SK-N-SH (cell line): ENCODE measurements around the gene SH3D19. TPM values are rescaled to one million over a fixed set of nuclear protein-coding genes. Genes with fewer than 3 reads are reported as not detected.
"Not testable (repeated sequence)": the region's sequence is repeated elsewhere in the genome, so short reads cannot be mapped to it uniquely, and the experiment has no call there.

Experiments
- CTCF ChIA-PET: fragments of 300-600, 350-600 bp; formaldehyde crosslinking; extraction: SDS; loops from one replicate; lab custom pipeline; 2021; lab: Yijun Ruan, JAX
- POLR2A ChIA-PET: fragments of 350-600 bp; sonication (Branson Sonifier 250); formaldehyde crosslinking; extraction: SDS; loops from one replicate; lab custom pipeline; 2020; ENCODE audit warnings: antibody characterized with exemption, inconsistent platforms; lab: Yijun Ruan, JAX
- DNase-seq: peaks from one replicate; pipeline ENCODE4 v3.0.0; 2012
- H2AFZ ChIP-seq: fragments of 200-600 bp; sonication (generic); 2 replicates; pipeline ENCODE4 v1.8.1; 2016; ENCODE audit warnings: antibody characterized with exemption, mild to moderate bottlenecking, low read depth
- H3F3A ChIP-seq: fragments of 200-600 bp; sonication (generic); replicated peaks from 2 replicates; pipeline ENCODE3; 2016; ENCODE audit warnings: antibody characterized with exemption, mild to moderate bottlenecking; ENCODE audit not compliant: insufficient read depth
- H3K27ac ChIP-seq, 2 experiments: fragments of 200-500 bp in 1 of 2; fragments of 200-600 bp in 1 of 2; sonication (Bioruptor generic) in 1 of 2; sonication (generic), shearing (Covaris generic) in 1 of 2; 2 replicates each; pipeline versions ENCODE4 v1.5.1 to v1.6.1; 2014 to 2016; ENCODE audit warnings: low read depth in 2 of 2, inconsistent platforms in 1 of 2, low read length in 1 of 2, mild to moderate bottlenecking in 1 of 2, mixed read lengths in 1 of 2
- H3K27me3 ChIP-seq: fragments of 200-600 bp; sonication (generic), shearing (Covaris generic); 2 replicates; pipeline ENCODE4 v1.6.1; 2016; ENCODE audit warnings: mixed run types; ENCODE audit not compliant: insufficient read depth
- H3K36me3 ChIP-seq, 2 experiments: fragments of 200-500 bp in 1 of 2; fragments of 200-600 bp in 1 of 2; sonication (Bioruptor generic) in 1 of 2; sonication (generic) in 1 of 2; replicated peaks in 1 of 2; 2 replicates each; pipeline versions ENCODE3 to v1.5.1; 2014 to 2016; ENCODE audit warnings: low read length in 1 of 2, mild to moderate bottlenecking in 1 of 2; ENCODE audit not compliant: insufficient read depth in 2 of 2, control insufficient read depth in 1 of 2
- H3K4me1 ChIP-seq, 2 experiments: fragments of 200-500 bp in 1 of 2; fragments of 200-600 bp in 1 of 2; sonication (Bioruptor generic) in 1 of 2; sonication (generic), shearing (Covaris generic) in 1 of 2; 2 replicates each; pipeline versions ENCODE4 v1.5.1 to v1.6.1; 2014 to 2016; ENCODE audit warnings: low read depth in 1 of 2, low read length in 1 of 2, mixed run types in 1 of 2; ENCODE audit not compliant: insufficient read depth in 2 of 2, control insufficient read depth in 1 of 2
- H3K4me2 ChIP-seq: fragments of 200-600 bp; sonication (generic), shearing (Covaris generic); 2 replicates; pipeline ENCODE4 v1.6.1; 2017; ENCODE audit warnings: mixed run types
- H3K4me3 ChIP-seq, 2 experiments: fragments of 200-500 bp in 1 of 2; fragments of 200-600 bp in 1 of 2; sonication (Bioruptor generic) in 1 of 2; sonication (generic), shearing (Covaris generic) in 1 of 2; 2 replicates each; pipeline versions ENCODE4 v1.5.1 to v1.8.1; 2014 to 2016; ENCODE audit warnings: low read depth in 2 of 2, inconsistent platforms in 1 of 2, low read length in 1 of 2, mild to moderate bottlenecking in 1 of 2, mixed read lengths in 1 of 2, moderate library complexity in 1 of 2
- H3K79me2 ChIP-seq: fragments of 200-600 bp; sonication (generic); 2 replicates; pipeline ENCODE4 v1.8.1; 2017; ENCODE audit warnings: mild to moderate bottlenecking; ENCODE audit not compliant: insufficient read depth
- H3K9ac ChIP-seq: fragments of 200-600 bp; sonication (generic); 2 replicates; pipeline ENCODE4 v1.6.1; 2017; ENCODE audit warnings: mixed run types
- H3K9me2 ChIP-seq: fragments of 200-600 bp; sonication (generic); 2 replicates; pipeline ENCODE4 v1.6.1; 2017; ENCODE audit warnings: mixed run types
- H3K9me3 ChIP-seq: fragments of 200-600 bp; sonication (generic); 2 replicates; pipeline ENCODE4 v1.6.1; 2017; ENCODE audit warnings: mixed run types, mild to moderate bottlenecking, moderate library complexity
- H4K20me1 ChIP-seq: fragments of 200-600 bp; sonication (generic); 2 replicates; pipeline ENCODE4 v1.6.1; 2017; ENCODE audit warnings: mild to moderate bottlenecking, mixed run types; ENCODE audit not compliant: insufficient read depth
- MXI1 ChIP-seq: IDR thresholded peaks from 2 replicates; pipeline ENCODE4 v1.6.1; 2012; ENCODE audit warnings: mild to moderate bottlenecking, low read depth, low read length, improper control_type of control experiment
- NRF1 ChIP-seq: IDR thresholded peaks from 2 replicates; pipeline ENCODE4 v1.6.1; 2012; ENCODE audit warnings: low read depth, mild to moderate bottlenecking, low read length
- RFX5 ChIP-seq: IDR thresholded peaks from 2 replicates; pipeline ENCODE4 v1.6.1; 2012; ENCODE audit warnings: mild to moderate bottlenecking, improper control_type of control experiment, low read length
- SMC3 ChIP-seq: IDR thresholded peaks from 2 replicates; pipeline ENCODE4 v1.6.1; 2012; ENCODE audit warnings: low read depth, low read length, improper control_type of control experiment
- USF1 ChIP-seq: IDR thresholded peaks from 2 replicates; pipeline ENCODE4 v1.4.0; 2012; ENCODE audit warnings: low read depth, borderline replicate concordance
- USF2 ChIP-seq: fragments of 150-350 bp; IDR thresholded peaks from 2 replicates; pipeline ENCODE4 v1.6.1; 2017; ENCODE audit warnings: antibody characterized with exemption, low read length, low read depth, borderline replicate concordance
- WGBS: methylation state at CpG from one replicate; pipeline ENCODE4 v1.1.6; 2017; ENCODE audit warnings: low lambda C conversion rate; 5-methylcytosine and 5-hydroxymethylcytosine counted together
- polyA plus RNA-seq, 3 experiments: library from polyadenylated mRNA; depleted of rRNA; stranded (reverse); fragments of >200 nt; gene quantifications; 2 replicates each; pipeline ENCODE4 v1.2.3, GENCODE V29; 2012

Gene SH3D19
- polyA plus RNA-seq, 1 of the 3 experiments (the other 2 are of a cell fraction) = 7.1 TPM

- no peaks in the 10 kb centered on the region for H3K79me2 ChIP-seq
- no peak overlapping the region for H3K4me3 ChIP-seq
- CTCF ChIA-PET = no interaction called here
- POLR2A ChIA-PET = no interaction called here
- no peaks in the 10 kb centered on the region for H4K20me1 ChIP-seq
- no peaks in the 10 kb centered on the region for H3K9me2 ChIP-seq
- no peak overlapping the region for H2AFZ ChIP-seq
- DNase-seq = no peak
- H3F3A ChIP-seq = no peaks in the 10 kb centered on the region
- H3K9ac ChIP-seq = no peak overlapping the region
- peaks cover 35 to 42% of the 10 kb centered on the region in 2 experiments for H3K36me3 ChIP-seq
- no peaks in the 10 kb centered on the region for H3K9me3 ChIP-seq
- H3K4me2 ChIP-seq = no peak overlapping the region
- WGBS = 100% methylated on average over 1 of the region's 1 CpG
- no peaks in the 10 kb centered on the region for H3K27me3 ChIP-seq
- TF ChIP-seq SMC3 = no peak
- TF ChIP-seq USF2 = no peak
- TF ChIP-seq MXI1 = no peak
- TF ChIP-seq NRF1 = no peak
- no peak overlapping the region for H3K27ac ChIP-seq
- H3K4me1 ChIP-seq = no peaks in the 10 kb centered on the region
Observed at GRCh38 chr4:151142758-151143157, 182.6 kb downstream of the SH3D19 start.

- H3K4me1 ChIP-seq = no peaks in the 10 kb centered on the region
- TF ChIP-seq SMC3 (no peak), RFX5 (no peak), USF1 (no peak), NRF1 (no peak)
- TF ChIP-seq, all 33 proteins: peak for 0
- WGBS = 93% methylated on average over 1 of the region's 1 CpG
- ChIA-PET CTCF (interaction anchor here (0.6 to 3.5 kb wide), 3 partner anchors 18 to 684 kb away, joined by 3 to 13 read pairs (median 4); no protein-coding TSS in a partner anchor), POLR2A (no interaction called here)
- peaks cover 49% of the 10 kb centered on the region in 2 experiments for H3K36me3 ChIP-seq
- DNase-seq = no peak
- H3K27ac ChIP-seq = no peak overlapping the region
- H2AFZ ChIP-seq = no peak overlapping the region
- H3K9me3 ChIP-seq = no peaks in the 10 kb centered on the region
- H4K20me1 ChIP-seq = no peaks in the 10 kb centered on the region
- no peaks in the 10 kb centered on the region for H3K9me2 ChIP-seq
- no peak overlapping the region for H3K4me2 ChIP-seq
- peaks cover 3% of the 10 kb centered on the region for H3F3A ChIP-seq
- H3K27me3 ChIP-seq = no peaks in the 10 kb centered on the region
- H3K9ac ChIP-seq = no peak overlapping the region
- H3K4me3 ChIP-seq = no peak overlapping the region
- H3K79me2 ChIP-seq = no peaks in the 10 kb centered on the region
Observed at GRCh38 chr4:151139814-151140213, 185.6 kb downstream of the SH3D19 start.

- DNase-seq, H3F3A ChIP-seq, H3K79me2 ChIP-seq, CTCF ChIA-PET, H3K27me3 ChIP-seq, H3K9me2 ChIP-seq, H4K20me1 ChIP-seq, H3K9me3 ChIP-seq, H3K27ac ChIP-seq, H3K4me2 ChIP-seq, H2AFZ ChIP-seq, H3K9ac ChIP-seq, H3K4me3 ChIP-seq, H3K4me1 ChIP-seq, POLR2A ChIA-PET: not testable (repeated sequence)
- 94% methylated on average over 3 of the region's 3 CpGs for WGBS
- peaks cover 44 to 53% of the 10 kb centered on the region in 2 experiments for H3K36me3 ChIP-seq
Observed at GRCh38 chr4:151136048-151136447, 189.4 kb downstream of the SH3D19 start.
